H9 (cell line): ENCODE results near the gene ACER3. TPM values are rescaled to one million over a fixed set of nuclear protein-coding genes. Genes with fewer than 3 reads are reported as not detected.
A peak's percentile ranks its signal among the peaks of the same experiment; 100 is the strongest.

ENCODE experiments used
- DNase-seq: peaks from one replicate; pipeline ENCODE4 v3.0.0-alpha.2; 2017
- H2AFZ ChIP-seq: one replicate; pipeline ENCODE4 v1.6.1; 2013; ENCODE audit warnings: mild to moderate bottlenecking, low read length, control low read depth, moderate library complexity
- H2AK5ac ChIP-seq: 2 replicates; pipeline ENCODE4 v1.6.1; 2013; ENCODE audit warnings: low read length, control low read depth, mixed read lengths; ENCODE audit not compliant: insufficient read length
- H2BK120ac ChIP-seq: one replicate; pipeline ENCODE4 v1.6.1; 2013; ENCODE audit warnings: low read depth, mild to moderate bottlenecking, low read length, control low read depth, inconsistent platforms; ENCODE audit not compliant: poor library complexity, severe bottlenecking
- H2BK12ac ChIP-seq: 2 replicates; pipeline ENCODE4 v1.6.1; 2013; ENCODE audit warnings: low read length, control low read depth, mixed read lengths, low read depth; ENCODE audit not compliant: insufficient read length
- H2BK15ac ChIP-seq: 2 replicates; pipeline ENCODE4 v1.6.1; 2013; ENCODE audit warnings: low read depth, low read length, control low read depth
- H2BK20ac ChIP-seq: one replicate; pipeline ENCODE4 v1.6.1; 2013; ENCODE audit warnings: low read depth, mild to moderate bottlenecking, low read length, control low read depth, inconsistent platforms; ENCODE audit not compliant: poor library complexity, severe bottlenecking
- H2BK5ac ChIP-seq: 2 replicates; pipeline ENCODE4 v1.6.1; 2013; ENCODE audit warnings: low read length, control low read depth, mixed read lengths; ENCODE audit not compliant: insufficient read length
- H3K14ac ChIP-seq: 2 replicates; pipeline ENCODE4 v1.6.1; 2013; ENCODE audit warnings: low read length, control low read depth; ENCODE audit not compliant: insufficient read depth
- H3K18ac ChIP-seq: 2 replicates; pipeline ENCODE4 v1.6.1; 2013; ENCODE audit warnings: low read depth, mild to moderate bottlenecking, mixed read lengths, low read length, control low read depth; ENCODE audit not compliant: insufficient read length
- H3K23ac ChIP-seq: 2 replicates; pipeline ENCODE4 v1.6.1; 2013; ENCODE audit warnings: low read length, control low read depth, mixed read lengths, low read depth; ENCODE audit not compliant: insufficient read length
- H3K23me2 ChIP-seq: 2 replicates; pipeline ENCODE4 v1.6.1; 2013; ENCODE audit warnings: low read depth, mild to moderate bottlenecking, mixed read lengths, low read length, control low read depth; ENCODE audit not compliant: insufficient read length, poor library complexity, severe bottlenecking
- H3K27ac ChIP-seq: 2 replicates; pipeline ENCODE4 v1.5.1; 2013; ENCODE audit warnings: low read length, control low read depth, mixed read lengths, low read depth; ENCODE audit not compliant: insufficient read length
- H3K27me3 ChIP-seq: 2 replicates; pipeline ENCODE4 v1.6.1; 2013; ENCODE audit warnings: low read length, control low read depth, inconsistent platforms; ENCODE audit not compliant: insufficient read depth
- H3K4ac ChIP-seq: 2 replicates; pipeline ENCODE4 v1.6.1; 2013; ENCODE audit warnings: low read depth, mild to moderate bottlenecking, control low read depth, inconsistent platforms, low read length, moderate library complexity
- H3K4me1 ChIP-seq: 2 replicates; pipeline ENCODE4 v1.6.1; 2013; ENCODE audit warnings: low read length, control low read depth, inconsistent platforms; ENCODE audit not compliant: insufficient read depth
- H3K4me2 ChIP-seq: 2 replicates; pipeline ENCODE4 v1.6.1; 2013; ENCODE audit warnings: low read length, control low read depth, mixed read lengths; ENCODE audit not compliant: insufficient read length, insufficient read depth
- H3K56ac ChIP-seq: 2 replicates; pipeline ENCODE4 v1.6.1; 2013; ENCODE audit warnings: low read depth, mild to moderate bottlenecking, mixed read lengths, low read length, control low read depth; ENCODE audit not compliant: insufficient read length
- H3K79me1 ChIP-seq: 2 replicates; pipeline ENCODE4 v1.6.1; 2013; ENCODE audit warnings: low read depth, mild to moderate bottlenecking, moderate library complexity, low read length, control low read depth, inconsistent platforms; ENCODE audit not compliant: insufficient read depth, poor library complexity, severe bottlenecking
- H3K79me2 ChIP-seq: 2 replicates; pipeline ENCODE4 v1.6.1; 2013; ENCODE audit warnings: low read length, control low read depth, inconsistent platforms; ENCODE audit not compliant: insufficient read depth
- H3K9ac ChIP-seq: 2 replicates; pipeline ENCODE4 v1.6.1; 2013; ENCODE audit warnings: low read length, control low read depth, mixed read lengths; ENCODE audit not compliant: insufficient read length; ENCODE audit errors: extremely low read depth
- H3K9me3 ChIP-seq: one replicate; pipeline ENCODE4 v1.6.1; 2013; ENCODE audit warnings: low read depth, low read length, inconsistent platforms; ENCODE audit not compliant: control insufficient read depth
- H3T11ph ChIP-seq: one replicate; pipeline ENCODE4 v1.6.1; 2013; ENCODE audit warnings: mild to moderate bottlenecking, low read length, control low read depth, inconsistent platforms
- H4K20me1 ChIP-seq: one replicate; pipeline ENCODE4 v1.6.1; 2013; ENCODE audit not compliant: control insufficient read depth, insufficient read length, insufficient read depth
- H4K5ac ChIP-seq: 2 replicates; pipeline ENCODE4 v1.6.1; 2013; ENCODE audit warnings: low read depth, mild to moderate bottlenecking, mixed read lengths, low read length, control low read depth; ENCODE audit not compliant: insufficient read length
- H4K8ac ChIP-seq: replicated peaks from 2 replicates; pipeline ENCODE4 v1.6.1; 2013; ENCODE audit warnings: low read length, control low read depth, mixed read lengths, low read depth; ENCODE audit not compliant: insufficient read length
- H4K91ac ChIP-seq: 2 replicates; pipeline ENCODE4 v1.6.1; 2013; ENCODE audit warnings: low read depth, mild to moderate bottlenecking, moderate library complexity, mixed read lengths, low read length, control low read depth; ENCODE audit not compliant: insufficient read length
- H3K27ac Mint-ChIP-seq, 3 experiments: 2 replicates in 2 of 3; 3 replicates in 1 of 3; pipeline ENCODE4 v1.8.0; 2020 to 2021; ENCODE audit warnings: mixed read lengths in 3 of 3, mild to moderate bottlenecking in 1 of 3, moderate library complexity in 1 of 3
- H3K27me3 Mint-ChIP-seq: 2 replicates; pipeline ENCODE4 v1.8.0; 2021; ENCODE audit warnings: low read depth, mild to moderate bottlenecking, moderate library complexity, mixed read lengths
- H3K36me3 Mint-ChIP-seq, 3 experiments: 2 replicates in 2 of 3; 3 replicates in 1 of 3; pipeline ENCODE4 v1.8.0; 2020 to 2021; ENCODE audit warnings: low read depth in 3 of 3, mixed read lengths in 3 of 3; ENCODE audit not compliant: insufficient read depth in 1 of 3
- H3K4me1 Mint-ChIP-seq, 2 experiments: 2 replicates each; pipeline ENCODE4 v1.8.0; 2020; ENCODE audit warnings: mixed read lengths in 2 of 2
- H3K4me3 Mint-ChIP-seq, 2 experiments: 2 replicates in 1 of 2; 3 replicates in 1 of 2; pipeline ENCODE4 v1.8.0; 2020 to 2021; ENCODE audit warnings: mild to moderate bottlenecking in 2 of 2, mixed read lengths in 2 of 2, moderate library complexity in 1 of 2
- H3K9me3 Mint-ChIP-seq, 2 experiments: 2 replicates in 1 of 2; 3 replicates in 1 of 2; pipeline ENCODE4 v1.8.0; 2020; ENCODE audit warnings: mild to moderate bottlenecking in 2 of 2, mixed read lengths in 2 of 2, moderate library complexity in 1 of 2
- CTCF ChIP-seq: fragments of 200-600 bp; sonication (generic); conservative IDR thresholded peaks from 3 replicates; pipeline ENCODE4 v1.8.0; 2021; ENCODE audit warnings: antibody characterized with exemption, mild to moderate bottlenecking
- WGBS: extraction: QIAGEN DNeasy Blood & Tissue Kit; methylation state at CpG from one replicate; pipeline ENCODE4 v1.1.7; 2013; ENCODE audit warnings: missing lambda C conversion rate, low lambda C conversion rate, mixed read lengths; ENCODE audit not compliant: insufficient read length; ENCODE audit errors: extremely low coverage; 5-methylcytosine and 5-hydroxymethylcytosine counted together
- total RNA-seq: library from RNA; stranded (reverse); gene quantifications from 2 replicates; pipeline ENCODE4 v1.2.1, GENCODE V29; 2021

The ACER3 gene
- total RNA-seq, 1 experiment from 2014 or later, result 14.7 TPM

- Mint-ChIP-seq H3K27ac (peak overlapping the region in 1 of 3 experiments; percentile 27; a peak in 1 of 7 replicates), H3K27me3 (no peaks in the 10 kb centered on the region)
- peak overlapping the region; percentile 46 for H3K4me2 ChIP-seq
These were observed 42.6 kb downstream of the ACER3 start for GRCh38 chr11:76903325-76903724.

More at GRCh38 chr11:76903325-76903724, 42.6 kb downstream of the ACER3 start:
- H2BK5ac ChIP-seq, result no peak overlapping the region
- no peaks in the 10 kb centered on the region for H3K79me2 ChIP-seq
- no peak overlapping the region for H3K18ac ChIP-seq
- H2AFZ ChIP-seq, result no peak overlapping the region
- no peak overlapping the region for H3K4ac ChIP-seq
- peaks cover 8 to 18% of the 10 kb centered on the region in 2 experiments; a peak in 4 of 5 replicates for H3K9me3 Mint-ChIP-seq
- peaks cover 27 to 32% of the 10 kb centered on the region in 2 experiments for H3K4me1 Mint-ChIP-seq
- no peak overlapping the region for H4K8ac ChIP-seq
- TF ChIP-seq CTCF, result no peak
- no peak overlapping the region for H3K27ac ChIP-seq
- H4K91ac ChIP-seq, result no peak overlapping the region
- no peaks in the 10 kb centered on the region for H3K9me3 ChIP-seq
- WGBS, result no CpG with 5 or more reads among the region's 3 CpGs
- peak overlapping the region in 1 of 2 experiments; percentile 14; a peak in 2 of 5 replicates for H3K4me3 Mint-ChIP-seq
- H3K27me3 ChIP-seq, result no peaks in the 10 kb centered on the region
- no peak overlapping the region for H2BK20ac ChIP-seq
- no peak overlapping the region for H2BK15ac ChIP-seq
- no peak overlapping the region for H2BK120ac ChIP-seq
- H2AK5ac ChIP-seq, result no peak overlapping the region
- H4K5ac ChIP-seq, result no peak overlapping the region
- DNase-seq, result peak; percentile 68
- H3K9ac ChIP-seq, result no peak overlapping the region
- H3K79me1 ChIP-seq, result no peaks in the 10 kb centered on the region
- no peak overlapping the region for H3K23ac ChIP-seq
- H2BK12ac ChIP-seq, result no peak overlapping the region
- no peaks in the 10 kb centered on the region for H4K20me1 ChIP-seq
- peaks cover 14 to 18% (median 17%) of the 10 kb centered on the region in 3 experiments for H3K36me3 Mint-ChIP-seq
- no peak overlapping the region for H3T11ph ChIP-seq
- H3K14ac ChIP-seq, result no peak overlapping the region
- no peaks in the 10 kb centered on the region for H3K23me2 ChIP-seq
- no peaks in the 10 kb centered on the region; the same call in 1 of the 2 replicates for H3K4me1 ChIP-seq
- H3K56ac ChIP-seq, result no peak overlapping the region
